8988T (cell line): ENCODE data around the gene ANKRD37.
"Not testable (repeated sequence)": the region's sequence is repeated elsewhere in the genome, so short reads cannot be mapped to it uniquely, and the experiment has no call there.

Experiments
- DNase-seq: peaks from one replicate; pipeline ENCODE4 v3.0.0; 2011

ANKRD37 gene

GRCh38 chr4:185396724-185397385, at the start of gene ANKRD37:
Gene ANKRD37 (plus strand): TSS chr4:185396841. CDS start chr4:185396924, 83 bp downstream.
- peak; percentile 35 for DNase-seq

- no peak for DNase-seq
Measured at GRCh38 chr4:185346975-185347601, 49.6 kb upstream of the ANKRD37 start.

GRCh38 chr4:185351691-185352090, 45.0 kb upstream of the ANKRD37 start:
- DNase-seq: no peak

GRCh38 chr4:185352202-185352601, 44.4 kb upstream of the ANKRD37 start:
- no peak for DNase-seq

GRCh38 chr4:185352741-185353140, 43.9 kb upstream of the ANKRD37 start:
- no peak for DNase-seq

GRCh38 chr4:185357211-185357610, 39.4 kb upstream of the ANKRD37 start:
- no peak for DNase-seq

- no peak for DNase-seq
Measured at GRCh38 chr4:185357733-185358440, 38.8 kb upstream of the ANKRD37 start.

GRCh38 chr4:185358514-185358913, 38.1 kb upstream of the ANKRD37 start:
- no peak for DNase-seq

GRCh38 chr4:185358959-185359358, 37.7 kb upstream of the ANKRD37 start:
- DNase-seq: no peak

GRCh38 chr4:185359767-185360446, 36.7 kb upstream of the ANKRD37 start:
- DNase-seq: no peak

GRCh38 chr4:185361872-185362271, 34.8 kb upstream of the ANKRD37 start:
- DNase-seq: no peak

GRCh38 chr4:185362570-185362969, 34.1 kb upstream of the ANKRD37 start:
- DNase-seq: not testable (repeated sequence)

- no peak for DNase-seq
Measured at GRCh38 chr4:185363251-185363650, 33.4 kb upstream of the ANKRD37 start.

- DNase-seq: no peak
Measured at GRCh38 chr4:185364886-185365285, 31.8 kb upstream of the ANKRD37 start.

GRCh38 chr4:185369731-185370130, 26.9 kb upstream of the ANKRD37 start:
- DNase-seq: no peak

GRCh38 chr4:185370268-185370949, 26.2 kb upstream of the ANKRD37 start:
- DNase-seq: no peak

- DNase-seq: no peak
Measured at GRCh38 chr4:185371702-185372101, 24.9 kb upstream of the ANKRD37 start.

- no peak for DNase-seq
Measured at GRCh38 chr4:185374027-185374426, 22.6 kb upstream of the ANKRD37 start.

- DNase-seq: no peak
Measured at GRCh38 chr4:185374573-185374972, 22.1 kb upstream of the ANKRD37 start.

- no peak for DNase-seq
Measured at GRCh38 chr4:185378264-185378663, 18.4 kb upstream of the ANKRD37 start.

GRCh38 chr4:185379326-185380295, 17.0 kb upstream of the ANKRD37 start:
- no peak for DNase-seq

- DNase-seq: no peak
Measured at GRCh38 chr4:185380320-185380719, 16.3 kb upstream of the ANKRD37 start.
